NB4 (cell line): ENCODE results near the gene HDGF.

Experiments
- DNase-seq: peaks from one replicate; pipeline ENCODE4 v3.0.0; 2010; ENCODE audit warnings: low read depth
- H3K4me3 ChIP-seq: one replicate; pipeline ENCODE4 v1.5.1; 2011; ENCODE audit warnings: mild to moderate bottlenecking, low read depth, low read length, moderate library complexity
- CTCF ChIP-seq: IDR thresholded peaks from one replicate; pipeline ENCODE4 v1.5.1; 2012; ENCODE audit warnings: low read depth, low read length
- MAX ChIP-seq: IDR thresholded peaks from 2 replicates; pipeline ENCODE4 v1.6.1; 2011; ENCODE audit warnings: low read depth, low read length
- MYC ChIP-seq: IDR thresholded peaks from 2 replicates; pipeline ENCODE4 v1.6.1; 2011; ENCODE audit warnings: low read depth, low read length
- POLR2A ChIP-seq: IDR thresholded peaks from 2 replicates; pipeline ENCODE4 v1.6.1; 2011; ENCODE audit warnings: mild to moderate bottlenecking; ENCODE audit not compliant: insufficient read length; ENCODE audit errors: extremely low read depth

HDGF gene

DNA sequence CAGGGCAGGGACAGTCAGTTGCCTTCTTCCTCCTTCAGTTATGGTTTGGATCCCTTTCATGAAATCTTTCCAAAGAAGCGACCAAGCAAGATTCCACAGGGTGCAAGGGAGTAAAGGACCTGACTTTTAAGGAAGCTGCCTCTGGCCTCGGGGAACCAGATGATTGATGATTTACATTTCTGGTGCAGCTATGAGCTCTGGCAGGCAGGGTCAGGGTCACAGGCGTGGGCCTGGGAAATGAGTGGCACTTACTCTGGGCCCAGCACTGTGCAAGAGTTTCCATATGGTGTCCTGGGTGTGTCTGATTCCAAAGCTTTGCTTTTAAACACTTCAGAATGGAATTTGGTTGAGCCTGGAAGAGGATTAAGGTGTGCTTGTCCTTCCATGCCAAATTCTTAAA is 38.8 kb downstream of the HDGF start:
- TF ChIP-seq CTCF, result no peak
- TF ChIP-seq POLR2A, result no peak
- no peak for TF ChIP-seq MAX
- no peak for TF ChIP-seq MYC
- DNase-seq, result no peak
- H3K4me3 ChIP-seq, result no peak overlapping the region

DNA sequence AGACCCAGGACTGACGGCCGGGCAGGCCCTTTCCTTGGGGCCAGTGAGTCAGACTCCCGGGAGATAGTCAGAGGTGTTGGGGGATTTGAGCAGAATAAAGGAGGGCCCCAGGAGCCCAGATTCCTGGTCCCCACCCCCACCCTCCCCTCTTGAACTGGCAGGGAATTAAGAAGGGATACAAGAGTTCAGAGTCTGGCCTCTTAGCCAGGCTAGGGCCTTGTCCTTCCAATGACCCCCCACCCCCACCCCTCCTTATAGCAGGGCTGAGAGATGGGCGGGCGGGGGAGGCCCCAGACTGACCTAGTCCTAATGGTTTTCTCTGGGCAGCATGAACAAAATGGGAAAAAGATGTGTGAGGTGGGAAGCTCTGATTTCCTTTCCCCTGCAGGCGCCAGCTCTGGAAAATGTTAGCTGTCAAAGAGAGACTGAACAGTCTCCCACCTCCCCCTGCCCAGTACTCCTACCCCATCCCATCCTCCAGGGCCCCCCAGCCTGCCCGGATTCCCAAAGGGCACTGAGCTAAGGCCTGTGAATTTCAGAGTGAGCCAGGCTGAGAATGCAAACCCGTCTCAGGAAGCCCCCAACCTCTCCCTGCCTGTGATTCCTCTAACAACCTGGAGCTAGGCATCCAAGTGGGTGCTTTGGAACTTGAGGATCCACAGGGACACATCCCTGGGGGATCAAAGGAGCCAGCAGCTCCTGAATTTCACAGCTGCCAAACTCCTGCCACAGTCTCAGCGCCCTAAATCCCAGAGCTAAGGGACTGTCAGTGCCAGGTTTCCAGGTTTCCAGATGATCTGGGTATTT is 40.3 kb downstream of the HDGF start:
- DNase-seq, result no peak
- H3K4me3 ChIP-seq, result no peak overlapping the region
- TF ChIP-seq POLR2A (no peak), CTCF (no peak), MAX (no peak), MYC (no peak)

DNA sequence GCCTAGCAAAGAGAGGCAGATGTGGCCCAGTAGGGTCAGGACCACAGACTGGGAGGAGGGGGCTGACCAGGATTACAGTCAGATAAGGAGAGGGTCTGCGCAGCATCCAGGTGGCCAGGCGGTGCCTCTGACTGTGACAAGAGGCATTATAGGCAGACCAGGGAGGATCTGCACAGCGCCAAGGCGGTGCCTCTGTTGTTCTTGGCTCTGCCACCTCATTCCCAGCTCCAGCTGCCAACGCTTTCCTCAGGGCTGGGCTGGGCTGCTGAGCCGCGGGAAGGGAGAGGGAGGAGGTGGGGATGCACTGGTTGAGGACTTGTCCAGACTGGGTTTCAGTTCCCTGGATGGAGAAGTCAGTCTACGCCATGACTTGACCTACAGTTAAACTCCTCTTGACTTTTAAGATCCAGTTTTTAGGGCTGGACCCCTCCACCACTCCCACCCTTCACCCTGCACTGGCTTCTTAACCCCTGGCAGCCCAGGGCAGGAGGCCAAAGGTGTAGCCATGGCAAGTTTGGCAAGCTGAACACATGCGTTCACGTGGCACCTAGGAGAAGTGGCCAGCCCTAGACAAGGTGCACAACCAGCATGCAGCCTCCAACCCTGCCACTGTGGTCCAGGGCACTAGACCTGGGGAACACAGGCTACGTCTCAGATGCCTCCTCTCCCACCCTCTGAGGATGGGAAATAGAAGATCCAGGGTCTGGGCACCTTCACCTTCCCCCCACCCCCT is 41.6 kb downstream of the HDGF start:
- H3K4me3 ChIP-seq, result no peak overlapping the region
- no peak for DNase-seq
- no peak for TF ChIP-seq MYC
- TF ChIP-seq POLR2A, result no peak
- TF ChIP-seq CTCF, result no peak
- no peak for TF ChIP-seq MAX

DNA sequence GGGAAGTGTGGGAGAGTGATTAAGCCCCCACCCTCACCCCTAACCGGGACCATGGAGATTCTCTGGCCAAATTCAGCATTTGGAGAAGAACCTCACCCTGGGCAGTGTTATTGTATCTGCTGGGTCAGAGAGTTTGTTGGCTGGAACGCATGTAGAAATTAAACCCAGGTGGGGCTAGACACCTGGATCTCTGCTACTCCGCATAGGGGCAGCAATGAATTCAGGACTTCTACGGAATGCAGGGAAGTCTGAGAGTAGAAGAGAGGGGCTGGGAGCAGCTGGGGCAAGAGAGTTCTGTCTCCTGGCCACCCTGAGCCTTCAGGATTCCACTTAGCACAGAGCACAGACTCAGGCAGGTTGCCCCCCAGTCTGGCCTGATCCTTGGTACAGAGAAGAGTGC is 42.4 kb downstream of the HDGF start:
- no peak for DNase-seq
- TF ChIP-seq MAX, result no peak
- no peak for TF ChIP-seq MYC
- TF ChIP-seq POLR2A, result no peak
- no peak for TF ChIP-seq CTCF
- no peak overlapping the region for H3K4me3 ChIP-seq

GRCh38 chr1:156708218-156708661 is 43.2 kb downstream of the HDGF start:
- no peak overlapping the region for H3K4me3 ChIP-seq
- TF ChIP-seq CTCF, result no peak
- no peak for TF ChIP-seq MYC
- no peak for TF ChIP-seq MAX
- TF ChIP-seq POLR2A, result no peak
- no peak for DNase-seq
